Body of pancreas (tissue), 4 donors: ENCODE data around the gene PCDHGB3. TPM values are rescaled to one million over a fixed set of nuclear protein-coding genes. Genes with fewer than 3 reads are reported as not detected.
"Not testable (repeated sequence)": the region's sequence is repeated elsewhere in the genome, so short reads cannot be mapped to it uniquely, and the experiment has no call there.

Experiments used
- ATAC-seq: fragments of 150-250 bp; one replicate; pipeline ENCODE4 v1.9.1; 2016
- DNase-seq, 4 donors: peaks; one replicate each; pipeline ENCODE4 v3.0.0-alpha.2; 2019
- H3K27ac ChIP-seq, 4 donors: fragments of 200-600 bp; sonication (generic); 1 replicate in 3 of 4; 2 replicates in 1 of 4; pipeline versions ENCODE4 v1.5.1 to v1.6.1; 2016 to 2019; ENCODE audit warnings: mild to moderate bottlenecking in 1 of 4, mixed read lengths in 1 of 4, moderate library complexity in 1 of 4
- H3K27me3 ChIP-seq, 2 donors: fragments of 200-600 bp; sonication (generic); one replicate each; pipeline ENCODE4 v1.6.0; 2016; ENCODE audit warnings: mild to moderate bottlenecking in 1 of 2
- H3K36me3 ChIP-seq, 2 donors: fragments of 200-600 bp; sonication (generic); replicated peaks in 1 of 2; 2 replicates each; pipeline ENCODE4 v1.5.1; 2016; ENCODE audit warnings: low read depth in 2 of 2; ENCODE audit not compliant: insufficient read depth in 1 of 2
- H3K4me1 ChIP-seq: fragments of 200-600 bp; sonication (generic); one replicate; pipeline ENCODE4 v1.6.0; 2016
- H3K4me3 ChIP-seq, 2 donors: fragments of 200-600 bp; sonication (generic); 1 replicate in 1 of 2; 2 replicates in 1 of 2; pipeline ENCODE4 v1.5.1; 2016 to 2019
- H3K9me3 ChIP-seq, 3 donors: fragments of 200-600 bp; sonication (generic); 1 replicate in 2 of 3; 2 replicates in 1 of 3; pipeline ENCODE4 v1.5.1; 2016
- CTCF ChIP-seq, 7 experiments: fragments of 450-650 bp in 4 of 7; fragments of 200-600 bp in 3 of 7; sonication (generic) in 3 of 7; IDR thresholded peaks; one replicate each; pipeline ENCODE4 v1.5.1; 2016 to 2019; ENCODE audit warnings: antibody characterized with exemption in 7 of 7
- POLR2A ChIP-seq, 3 donors: fragments of 450-650 bp; IDR thresholded peaks; one replicate each; pipeline ENCODE4 v1.6.1; 2016; ENCODE audit warnings: antibody characterized with exemption in 3 of 3, mild to moderate bottlenecking in 2 of 3
- WGBS, 2 donors: methylation state at CpG; one replicate each; pipeline ENCODE4 v1.1.5; 2017; 5-methylcytosine and 5-hydroxymethylcytosine counted together
- intact Hi-C: fragments of 100-400 bp; cut with DNase I; formaldehyde crosslinking; loops from one replicate; pipeline ENCODE4 v1.15.1; 2023
- total RNA-seq, 2 donors: library from RNA; depleted of rRNA; stranded (reverse); fragments of >200 nt; gene quantifications; one replicate each; pipeline ENCODE4 v1.1.0, GENCODE V29; 2016

The PCDHGB3 gene
- total RNA-seq, 2 donors from 2014 or later: 4.2 to 10.2 TPM

- H3K4me1 ChIP-seq: no peaks in the 10 kb centered on the region
- ATAC-seq (peak; percentile 40), DNase-seq (peak in 2 of 4 donors; percentile 26 to 44)
- peak in 5 of 7 experiments; percentile 18 to 36 (median 34) for TF ChIP-seq CTCF (IDR thresholded peaks at IDR 0.05)
- TF ChIP-seq POLR2A (IDR thresholded peaks at IDR 0.05): no peak
- intact Hi-C loops: no loop called here
- H3K36me3 ChIP-seq: no peaks in the 10 kb centered on the region
- H3K9me3 ChIP-seq: peaks cover 0 to 43% (median 4%) of the 10 kb centered on the region in 3 donors
- 21 to 25% methylated on average over 9 of the region's 9 CpGs for WGBS, 2 donors
- H3K4me3 ChIP-seq: no peak within 1 kb of the TSS
- H3K27me3 ChIP-seq: no peaks in the 10 kb centered on the region
- no peak within 1 kb of the TSS for H3K27ac ChIP-seq
Observed at GRCh38 chr5:141343242-141343952, 26.6 kb upstream of the PCDHGB3 start, which contains the start of gene PCDHGA3. TSS of gene PCDHGA3 (plus strand) at chr5:141343829. CDS start at chr5:141344034, 205 bp downstream.

- Histone ChIP-seq H3K4me3 (no peak overlapping the region), H3K4me1 (no peaks in the 10 kb centered on the region), H3K27ac (no peak overlapping the region), H3K9me3 (peaks cover 0 to 38% (median 4%) of the 10 kb centered on the region in 3 donors), H3K27me3 (no peaks in the 10 kb centered on the region), H3K36me3 (no peaks in the 10 kb centered on the region)
- TF ChIP-seq CTCF (IDR thresholded peaks at IDR 0.05) (no peak), POLR2A (IDR thresholded peaks at IDR 0.05) (no peak)
- ATAC-seq (no peak), DNase-seq (no peak)
- intact Hi-C loops: no loop called here
- 21 to 30% methylated on average over 30 to 31 of the region's 31 CpGs for WGBS, 2 donors
Observed at GRCh38 chr5:141343953-141344463, 26.0 kb upstream of the PCDHGB3 start.

- H3K36me3 ChIP-seq: no peaks in the 10 kb centered on the region
- ATAC-seq (no peak), DNase-seq (no peak)
- intact Hi-C loops: no loop called here
- no peaks in the 10 kb centered on the region for H3K27me3 ChIP-seq
- no peak overlapping the region for H3K27ac ChIP-seq
- H3K9me3 ChIP-seq: peaks cover 0 to 30% (median 4%) of the 10 kb centered on the region in 3 donors
- no peak overlapping the region for H3K4me3 ChIP-seq
- TF ChIP-seq CTCF (IDR thresholded peaks at IDR 0.05): no peak
- no peak for TF ChIP-seq POLR2A (IDR thresholded peaks at IDR 0.05)
- 24 to 48% methylated on average over 16 to 20 of the region's 20 CpGs for WGBS, 2 donors
- H3K4me1 ChIP-seq: no peaks in the 10 kb centered on the region
Observed at GRCh38 chr5:141345327-141345726, 24.7 kb upstream of the PCDHGB3 start.

GRCh38 chr5:141346017-141346416 is 24.0 kb upstream of the PCDHGB3 start:
- H3K4me3 ChIP-seq, ATAC-seq, intact Hi-C loops, H3K27ac ChIP-seq, H3K4me1 ChIP-seq, H3K36me3 ChIP-seq, DNase-seq, H3K27me3 ChIP-seq: not testable (repeated sequence)
- peaks cover 0 to 30% (median 4%) of the 10 kb centered on the region in 3 donors for H3K9me3 ChIP-seq
- WGBS, 2 donors: 24 to 39% methylated on average over 8 to 24 of the region's 35 CpGs

- TF ChIP-seq POLR2A (IDR thresholded peaks at IDR 0.05): no peak
- peak in 6 of 7 experiments; percentile 13 to 41 (median 38) for TF ChIP-seq CTCF (IDR thresholded peaks at IDR 0.05)
- WGBS, 2 donors: 13 to 30% methylated on average over 29 of the region's 29 CpGs
- H3K36me3 ChIP-seq: no peaks in the 10 kb centered on the region
- intact Hi-C loops: no loop called here
- H3K4me3 ChIP-seq: no peak within 1 kb of the TSS
- peak; percentile 45 for ATAC-seq
- DNase-seq: peak; percentile 31 to 54 (median 46)
- H3K27ac ChIP-seq: no peak within 1 kb of the TSS
- no peaks in the 10 kb centered on the region for H3K27me3 ChIP-seq
- H3K4me1 ChIP-seq: no peaks in the 10 kb centered on the region
- peaks cover 0 to 47% (median 2%) of the 10 kb centered on the region in 3 donors for H3K9me3 ChIP-seq
Observed at GRCh38 chr5:141349917-141350619, 20.0 kb upstream of the PCDHGB3 start, which contains the start of gene PCDHGB1. TSS of gene PCDHGB1 (plus strand) at chr5:141350099. CDS start at chr5:141350261, 162 bp downstream.
